HepG2 (cell line): Measurements from ENCODE around the gene PEX12. TPM values are rescaled to one million over a fixed set of nuclear protein-coding genes. Genes with fewer than 3 reads are reported as not detected.

Experiments
- ATAC-seq: fragments of 200-7000 bp; cut with Tn5 transposase; 3 replicates; pipeline ENCODE4 v1.9.1; 2020; ENCODE audit warnings: mild to moderate bottlenecking, moderate library complexity
- Bru-seq: library from RNA; stranded (reverse); fragments of 400-500 nt; gene quantifications from one replicate; lab custom pipeline; 2021; lab: Mats Ljungman, UMichigan
- BruChase-seq, 2 experiments: library from RNA; stranded (reverse); fragments of 400-500 nt; gene quantifications; one replicate each; lab custom pipeline; 2021; lab: Mats Ljungman, UMichigan
- BruUV-seq: library from RNA; stranded (reverse); fragments of 400-500 nt; replicated peaks from 2 replicates; lab custom pipeline; 2021; lab: Mats Ljungman, UMichigan
- CTCF ChIA-PET: fragments of 300-600 bp; formaldehyde crosslinking; extraction: SDS; loops from one replicate; lab custom pipeline; 2021; ENCODE audit warnings: low total read pairs, inconsistent platforms, low intra/inter-chr PET ratio; lab: Yijun Ruan, JAX
- POLR2A ChIA-PET: fragments of 350-600 bp; sonication (Branson Sonifier 250); formaldehyde crosslinking; loops from one replicate; lab custom pipeline; 2020; ENCODE audit warnings: antibody characterized with exemption, inconsistent platforms; lab: Yijun Ruan, JAX
- DNase-seq: peaks from one replicate; pipeline ENCODE4 v3.0.0-alpha.2; 2015; ENCODE audit warnings: low spot score
- FAIRE-seq: peaks from 3 replicates; lab custom pipeline; 2011; peaks lifted over from hg19 to GRCh38; lab: Jason Lieb, UNC
- H2AFZ ChIP-seq: one replicate; pipeline ENCODE4 v1.6.1; 2011; ENCODE audit warnings: low read length, inconsistent platforms
- H3K27ac ChIP-seq: fragments of 300-600 bp; 3 replicates; pipeline ENCODE4 v1.8.0; 2011; ENCODE audit warnings: mixed run types, mild to moderate bottlenecking, mixed read lengths, low read length, inconsistent platforms; ENCODE audit not compliant: insufficient read depth; ENCODE audit errors: extremely low read length
- H3K27me3 ChIP-seq, 2 experiments: fragments of 200-600 bp in 1 of 2; 2 replicates in 1 of 2; 3 replicates in 1 of 2; pipeline versions ENCODE4 v1.6.0 to v1.8.0; 2011; ENCODE audit warnings: low read length in 2 of 2, mild to moderate bottlenecking in 2 of 2, moderate library complexity in 2 of 2, inconsistent platforms in 1 of 2; ENCODE audit not compliant: insufficient read depth in 2 of 2, control insufficient read depth in 1 of 2
- H3K36me3 ChIP-seq, 2 experiments: fragments of 200-600 bp in 1 of 2; replicated peaks in 1 of 2; 2 replicates in 1 of 2; 3 replicates in 1 of 2; pipeline versions ENCODE4 v1.5.1 to v1.8.0; 2011; ENCODE audit warnings: low read length in 2 of 2, inconsistent platforms in 1 of 2; ENCODE audit not compliant: insufficient read depth in 2 of 2, control insufficient read depth in 1 of 2
- H3K4me1 ChIP-seq: 2 replicates; pipeline ENCODE4 v1.5.1; 2012; ENCODE audit warnings: low read length, inconsistent platforms; ENCODE audit not compliant: insufficient read depth
- H3K4me2 ChIP-seq: 2 replicates; pipeline ENCODE4 v1.6.0; 2011; ENCODE audit warnings: low read depth, low read length, inconsistent platforms
- H3K4me3 ChIP-seq, 3 experiments: fragments of 200-600 bp in 1 of 3; sonication (generic), shearing (Covaris generic) in 1 of 3; replicated peaks in 1 of 3; 2 replicates each; pipeline ENCODE4 v1.5.1; 2011 to 2016; ENCODE audit warnings: low read length in 3 of 3, inconsistent platforms in 2 of 3, low read depth in 2 of 3, mild to moderate bottlenecking in 2 of 3, control low read depth in 1 of 3, mixed read lengths in 1 of 3; ENCODE audit not compliant: insufficient read depth in 1 of 3
- H3K79me2 ChIP-seq: one replicate; pipeline ENCODE4 v1.6.1; 2011; ENCODE audit warnings: low read length, inconsistent platforms; ENCODE audit not compliant: insufficient read depth
- H3K9ac ChIP-seq: 2 replicates; pipeline ENCODE4 v1.6.0; 2011; ENCODE audit warnings: mild to moderate bottlenecking, low read depth, low read length, inconsistent platforms; ENCODE audit not compliant: insufficient read depth
- H3K9me3 ChIP-seq: 2 replicates; pipeline ENCODE4 v1.5.1; 2012; ENCODE audit warnings: mild to moderate bottlenecking, low read length
- H4K20me1 ChIP-seq: 2 replicates; pipeline ENCODE4 v1.6.0; 2011; ENCODE audit warnings: inconsistent platforms, mild to moderate bottlenecking, low read length, moderate library complexity; ENCODE audit not compliant: insufficient read depth
- GFI1 ChIP-seq: sonication (generic); formaldehyde crosslinking; IDR thresholded peaks from 2 replicates; pipeline ENCODE4 v1.5.0; 2020; ENCODE audit warnings: missing genetic modification reagents, mild to moderate bottlenecking, borderline replicate concordance
- ISX ChIP-seq: sonication (generic); formaldehyde crosslinking; conservative IDR thresholded peaks from 2 replicates; pipeline ENCODE4 v1.5.0; 2020; ENCODE audit warnings: missing genetic modification reagents
- JARID2 ChIP-seq: sonication (generic); formaldehyde crosslinking; IDR thresholded peaks from 2 replicates; pipeline ENCODE4 v1.8.1; 2023; ENCODE audit warnings: missing genetic modification reagents, inconsistent platforms; ENCODE audit not compliant: insufficient replicate concordance
- RBAK ChIP-seq: sonication (generic); formaldehyde crosslinking; IDR thresholded peaks from 2 replicates; pipeline ENCODE4 v1.5.1; 2020; ENCODE audit warnings: mild to moderate bottlenecking, missing genetic modification reagents
- RFXANK ChIP-seq: IDR thresholded peaks from 2 replicates; pipeline ENCODE4 v1.6.1; 2016
- SNAI1 ChIP-seq: sonication (generic); formaldehyde crosslinking; IDR thresholded peaks from 2 replicates; pipeline ENCODE4 v1.5.0; 2020; ENCODE audit warnings: mild to moderate bottlenecking, missing genetic modification reagents, borderline replicate concordance
- STAT5B ChIP-seq: sonication (generic); formaldehyde crosslinking; IDR thresholded peaks from 2 replicates; pipeline ENCODE4 v1.4.0; 2020; ENCODE audit warnings: missing genetic modification reagents
- SUZ12 ChIP-seq: fragments of 150-350 bp; IDR thresholded peaks from 2 replicates; pipeline ENCODE4 v1.6.1; 2014; ENCODE audit warnings: low read depth, low read length
- ZFP36L1 ChIP-seq: sonication (generic); formaldehyde crosslinking; IDR thresholded peaks from 2 replicates; pipeline ENCODE4 v1.8.0; 2022; ENCODE audit warnings: mild to moderate bottlenecking, missing genetic modification reagents, moderate library complexity
- ZNF432 ChIP-seq: sonication (generic); formaldehyde crosslinking; IDR thresholded peaks from 2 replicates; pipeline ENCODE4 v1.5.0; 2020; ENCODE audit warnings: missing genetic modification reagents, mild to moderate bottlenecking, borderline replicate concordance
- ZNF737 ChIP-seq: sonication (generic); formaldehyde crosslinking; IDR thresholded peaks from 2 replicates; pipeline ENCODE4 v1.5.0; 2020; ENCODE audit warnings: missing genetic modification reagents, mild to moderate bottlenecking, borderline replicate concordance
- ZNF747 ChIP-seq: sonication (generic); formaldehyde crosslinking; IDR thresholded peaks from 2 replicates; pipeline ENCODE4 v1.8.1; 2023; ENCODE audit warnings: missing genetic modification reagents, mild to moderate bottlenecking, borderline replicate concordance
- WGBS: methylation state at CpG from one replicate; pipeline ENCODE4 v1.1.6; 2017; ENCODE audit warnings: low lambda C conversion rate; 5-methylcytosine and 5-hydroxymethylcytosine counted together
- in situ Hi-C: cut with HindIII; loops from 2 replicates; pipeline ENCODE4 v1.10.0; 2017; ENCODE audit warnings: low pct_unique_long_range_greater_than_20kb; ENCODE audit not compliant: extremely low pct_ligation_motif_present
- intact Hi-C: fragments of 100-400 bp; cut with micrococcal nuclease; formaldehyde crosslinking; loops from one replicate; pipeline ENCODE4 v1.10.0; 2022; ENCODE audit not compliant: unreplicated experiment
- long read RNA-seq, 2 experiments: library from RNA in 1 of 2; library from polyadenylated mRNA in 1 of 2; stranded (forward) in 1 of 2; unstranded in 1 of 2; transcript quantifications; one replicate each; pipeline ENCODE4 v2.0.0, GENCODE V29; 2019 to 2022
- polyA minus RNA-seq, 3 experiments: library from RNA; depleted of rRNA, polyadenylated mRNA; stranded (reverse); fragments of >200 nt; gene quantifications; 2 replicates each; pipeline ENCODE4 v1.2.3, GENCODE V29; 2011; ENCODE audit warnings: low replicate concordance in 1 of 3
- polyA plus RNA-seq, 8 experiments: library from polyadenylated mRNA; depleted of rRNA in 3 of 8; stranded (reverse) in 7 of 8; unstranded in 1 of 8; fragments of >200 nt; fragmentation: Illumina TruSeq in 4 of 8; extraction: Trizol in 4 of 8; gene quantifications; 2 replicates each; pipeline versions ENCODE4 v1.2.1 to v1.2.3, GENCODE V29; 2011 to 2016; ENCODE audit warnings: low read depth in 4 of 8, missing spikeins in 1 of 8, mixed read lengths in 1 of 8; ENCODE audit not compliant: insufficient read depth in 1 of 8
- total RNA-seq, 5 experiments: library from RNA; depleted of rRNA; stranded (reverse); fragments of >200 nt; fragmentation: Illumina TruSeq; extraction: Trizol; gene quantifications; 2 replicates each; pipeline ENCODE4 v1.2.3, GENCODE V29; 2016; ENCODE audit warnings: low read depth in 1 of 5
- TF ChIP-seq, protein P1 (sequence below): sonication (generic); formaldehyde crosslinking; IDR thresholded peaks from 2 replicates; pipeline ENCODE4 v1.4.0; 2020; ENCODE audit warnings: missing genetic modification reagents, mild to moderate bottlenecking, borderline replicate concordance

PEX12 gene
- 4.3 and 5.1 TPM in 2 replicates for total RNA-seq (2016; rRNA removed; fragmentation: Illumina TruSeq; extraction: Trizol)
- total RNA-seq (2016; cell fraction: cytosol; rRNA removed; fragmentation: Illumina TruSeq; extraction: Trizol; ENCODE audit: low read depth) = 1.0 and 1.1 TPM in 2 replicates
- 4.9 and 5.4 TPM in 2 replicates for total RNA-seq (2016; cell fraction: insoluble cytoplasmic fraction; rRNA removed; fragmentation: Illumina TruSeq; extraction: Trizol)
- 3.0 TPM in 2 replicates for total RNA-seq (2016; cell fraction: membrane; rRNA removed; fragmentation: Illumina TruSeq; extraction: Trizol)
- 4.8 and 5.4 TPM in 2 replicates for total RNA-seq (2016; cell fraction: nucleus; rRNA removed; fragmentation: Illumina TruSeq; extraction: Trizol)
- 10.5 and 11.9 TPM in 2 replicates for polyA plus RNA-seq (2011; rRNA removed)
- polyA plus RNA-seq (2011; cell fraction: cytosol; rRNA removed) = 8.0 and 10.7 TPM in 2 replicates
- 2.6 and 4.6 TPM in 2 replicates for polyA plus RNA-seq (2011; cell fraction: nucleus; rRNA removed)
- 6.1 and 7.2 TPM in 2 replicates for polyA plus RNA-seq (2012)
- polyA plus RNA-seq (2016; cell fraction: cytosol; fragmentation: Illumina TruSeq; extraction: Trizol; ENCODE audit: low read depth) = 0.52 and 0.57 TPM in 2 replicates
- 4.6 and 5.5 TPM in 2 replicates for polyA plus RNA-seq (2016; cell fraction: insoluble cytoplasmic fraction; fragmentation: Illumina TruSeq; extraction: Trizol; ENCODE audit: low read depth)
- polyA plus RNA-seq (2016; cell fraction: membrane; fragmentation: Illumina TruSeq; extraction: Trizol; ENCODE audit: low read depth) = 1.3 and 1.6 TPM in 2 replicates
- 6.0 and 6.5 TPM in 2 replicates for polyA plus RNA-seq (2016; cell fraction: nucleus; fragmentation: Illumina TruSeq; extraction: Trizol; ENCODE audit: insufficient read depth, low read depth)
- 17.7 and 20.0 TPM in 2 replicates for polyA minus RNA-seq (2011; rRNA and poly(A)+ RNA removed; ENCODE audit: low replicate concordance)
- polyA minus RNA-seq (2011; cell fraction: cytosol; rRNA and poly(A)+ RNA removed) = 5.1 and 8.0 TPM in 2 replicates
- polyA minus RNA-seq (2011; cell fraction: nucleus; rRNA and poly(A)+ RNA removed) = 5.7 and 6.6 TPM in 2 replicates
- Bru-seq, nascent RNA = percentile 64 among the genes with signal in this experiment
- BruChase-seq, experiment 1, labeled RNA remaining after a 6-hour chase = percentile 64 among the genes with signal in this experiment
- percentile 83 among the genes with signal in this experiment for BruChase-seq, experiment 2, labeled RNA remaining after a 2-hour chase
- long read RNA-seq, experiment 1, transcript PEX12-201 (3 exons, 2,675 nt) = major isoform, 5 of 5 reads
- long read RNA-seq, experiment 1, partial matches to known transcripts = 0 of 5 reads
- long read RNA-seq, experiment 1, other reads (novel, unspliced or antisense) = 0 of 5 reads
- long read RNA-seq, experiment 2, transcript PEX12-201 (3 exons, 2,675 nt) = major isoform, 6 of 13 reads
- long read RNA-seq, experiment 2, partial matches to known transcripts = 0 of 13 reads
- long read RNA-seq, experiment 2, other reads (novel, unspliced or antisense) = 7 of 13 reads

DNA sequence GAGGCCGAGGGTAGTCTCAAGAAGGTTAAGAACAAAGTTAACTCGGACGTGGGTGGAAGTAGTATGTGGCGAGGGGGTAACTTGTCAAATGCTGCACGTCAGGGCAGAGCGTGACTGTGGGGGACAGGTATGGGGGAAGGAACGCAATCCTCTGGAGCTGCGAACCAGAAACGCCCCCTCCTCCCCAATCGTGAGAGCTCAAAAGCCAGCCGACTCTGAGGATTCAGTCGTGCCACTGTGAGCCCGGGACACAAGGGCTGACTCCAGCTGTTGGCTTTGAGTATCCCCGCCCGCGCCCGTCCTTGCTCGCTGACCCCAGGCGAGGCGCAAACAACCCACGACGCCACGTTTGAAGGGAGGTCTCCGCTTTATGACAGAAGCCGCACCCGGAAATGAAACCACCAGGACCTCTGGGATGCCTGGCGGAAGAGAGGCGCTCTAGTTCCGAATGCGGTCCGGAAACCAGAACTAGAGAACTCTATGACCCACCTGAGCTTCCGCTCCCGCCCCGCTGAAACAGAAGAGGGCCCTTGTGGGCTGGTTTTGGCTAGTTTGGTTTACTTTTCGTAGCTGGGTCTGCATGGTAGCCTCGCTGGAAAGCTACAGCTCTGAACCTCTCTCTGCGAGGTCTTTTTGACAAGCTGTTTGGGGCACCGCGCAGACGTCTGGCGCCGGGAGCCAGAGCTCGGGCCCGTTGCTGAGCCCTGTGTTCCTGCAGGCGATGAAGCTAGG lies at the start of gene PEX12:
Gene PEX12, minus strand, starts transcription at position 375 of the 732 bp plus-strand sequence. CDS start 550 bp downstream, outside the sequence.
- H3K4me3 ChIP-seq = peak within 1 kb of the TSS; percentile 84 to 89 (median 85)
- H3K36me3 ChIP-seq = peaks cover 0 to 7% of the 10 kb centered on the region in 2 experiments; a peak in 1 of 5 replicates
- H3K79me2 ChIP-seq = peaks cover 7% of the 10 kb centered on the region
- peak within 1 kb of the TSS; percentile 86 for H3K4me2 ChIP-seq
- no peaks in the 10 kb centered on the region for H4K20me1 ChIP-seq
- H2AFZ ChIP-seq = no peak within 1 kb of the TSS
- POLR2A ChIA-PET = interaction anchor here (0.7 to 4.1 kb wide), 15 partner anchors 9 to 437 kb away, joined by 3 to 73 read pairs (median 4); partner anchors contain the start of genes AP2B1, RASL10B, SLFN5 and TAF15
- intact Hi-C loops = no loop called here
- in situ Hi-C loops = no loop called here
- H3K4me1 ChIP-seq = peaks cover 25% of the 10 kb centered on the region
- no TSS peak for BruUV-seq
- no peaks in the 10 kb centered on the region for H3K9me3 ChIP-seq
- DNase-seq (peak; percentile 92), ATAC-seq (peak; percentile 98), FAIRE-seq (peak; percentile 93)
- CTCF ChIA-PET = no interaction called here
- WGBS = 1% methylated on average over 38 of the region's 45 CpGs
- peak within 1 kb of the TSS; percentile 86 for H3K9ac ChIP-seq
- no peaks in the 10 kb centered on the region; a peak in 1 of 5 replicates for H3K27me3 ChIP-seq
- peak within 1 kb of the TSS; percentile 83 for H3K27ac ChIP-seq
- TF ChIP-seq ZNF737 (CRISPR knock-in tag) (no peak), STAT5B (CRISPR knock-in tag) (no peak), SUZ12 (no peak), ZFP36L1 (CRISPR knock-in tag) (no peak), ISX (CRISPR knock-in tag) (no peak), ZNF432 (CRISPR knock-in tag) (no peak), RBAK (CRISPR knock-in tag) (no peak), RFXANK (CRISPR knock-in tag) (0 out of 2 replicates have a peak, but pooled peaks have one; percentile 59), JARID2 (CRISPR knock-in tag) (no peak), SNAI1 (CRISPR knock-in tag) (0 out of 2 replicates have a peak, but pooled peaks have one; percentile 15), ZNF747 (CRISPR knock-in tag) (peak; percentile 67; the same call in 1 of the 2 replicates), GFI1 (CRISPR knock-in tag) (no peak)
- TF ChIP-seq, protein P1, sequence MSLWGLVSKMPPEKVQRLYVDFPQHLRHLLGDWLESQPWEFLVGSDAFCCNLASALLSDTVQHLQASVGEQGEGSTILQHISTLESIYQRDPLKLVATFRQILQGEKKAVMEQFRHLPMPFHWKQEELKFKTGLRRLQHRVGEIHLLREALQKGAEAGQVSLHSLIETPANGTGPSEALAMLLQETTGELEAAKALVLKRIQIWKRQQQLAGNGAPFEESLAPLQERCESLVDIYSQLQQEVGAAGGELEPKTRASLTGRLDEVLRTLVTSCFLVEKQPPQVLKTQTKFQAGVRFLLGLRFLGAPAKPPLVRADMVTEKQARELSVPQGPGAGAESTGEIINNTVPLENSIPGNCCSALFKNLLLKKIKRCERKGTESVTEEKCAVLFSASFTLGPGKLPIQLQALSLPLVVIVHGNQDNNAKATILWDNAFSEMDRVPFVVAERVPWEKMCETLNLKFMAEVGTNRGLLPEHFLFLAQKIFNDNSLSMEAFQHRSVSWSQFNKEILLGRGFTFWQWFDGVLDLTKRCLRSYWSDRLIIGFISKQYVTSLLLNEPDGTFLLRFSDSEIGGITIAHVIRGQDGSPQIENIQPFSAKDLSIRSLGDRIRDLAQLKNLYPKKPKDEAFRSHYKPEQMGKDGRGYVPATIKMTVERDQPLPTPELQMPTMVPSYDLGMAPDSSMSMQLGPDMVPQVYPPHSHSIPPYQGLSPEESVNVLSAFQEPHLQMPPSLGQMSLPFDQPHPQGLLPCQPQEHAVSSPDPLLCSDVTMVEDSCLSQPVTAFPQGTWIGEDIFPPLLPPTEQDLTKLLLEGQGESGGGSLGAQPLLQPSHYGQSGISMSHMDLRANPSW (CRISPR knock-in tag) = 0 out of 2 replicates have a peak, but pooled peaks have one; percentile 47
